Breast epithelium (tissue), 4 donors: ENCODE results near the gene SPINT2. TPM values are rescaled to one million over a fixed set of nuclear protein-coding genes. Genes with fewer than 3 reads are reported as not detected.

Experiments used
- DNase-seq, 2 donors: peaks; one replicate each; pipeline ENCODE4 v3.0.0-alpha.2; 2019; ENCODE audit warnings: low spot score in 2 of 2
- H3K27ac ChIP-seq, 2 donors: fragments of 200-600 bp; sonication (generic) in 1 of 2; one replicate each; pipeline ENCODE4 v1.5.1; 2016 to 2019; ENCODE audit warnings: mild to moderate bottlenecking in 1 of 2
- H3K27me3 ChIP-seq, 2 donors: fragments of 200-600 bp; sonication (generic) in 1 of 2; one replicate each; pipeline versions ENCODE4 v1.5.1 to v1.6.0; 2017 to 2019; ENCODE audit warnings: control low read depth in 1 of 2, mild to moderate bottlenecking in 1 of 2
- H3K36me3 ChIP-seq: fragments of 200-600 bp; one replicate; pipeline ENCODE4 v1.5.1; 2019
- H3K4me1 ChIP-seq, 2 donors: fragments of 200-600 bp; sonication (generic); one replicate each; pipeline ENCODE4 v1.5.1; 2016 to 2019; ENCODE audit warnings: control low read depth in 1 of 2
- H3K4me3 ChIP-seq, 3 donors: fragments of 200-600 bp; sonication (generic); 1 replicate in 2 of 3; 2 replicates in 1 of 3; pipeline ENCODE4 v1.5.1; 2016 to 2019; ENCODE audit warnings: mild to moderate bottlenecking in 3 of 3, moderate library complexity in 2 of 3
- H3K9me3 ChIP-seq, 2 donors: fragments of 200-600 bp; sonication (generic) in 1 of 2; one replicate each; pipeline ENCODE4 v1.5.1; 2016 to 2019; ENCODE audit warnings: control low read depth in 1 of 2
- POLR2A ChIP-seq: fragments of 450-650 bp; IDR thresholded peaks from one replicate; pipeline ENCODE4 v1.6.1; 2016; ENCODE audit warnings: antibody characterized with exemption, mild to moderate bottlenecking, moderate library complexity
- POLR2AphosphoS5 ChIP-seq, 3 donors: sonication (generic); formaldehyde crosslinking; IDR thresholded peaks; one replicate each; pipeline ENCODE4 v1.6.1; 2017; ENCODE audit warnings: antibody characterized with exemption in 3 of 3
- intact Hi-C: fragments of 100-400 bp; cut with DNase I; formaldehyde crosslinking; loops from one replicate; pipeline ENCODE4 v1.15.1; 2023; ENCODE audit warnings: low total_unique reads
- total RNA-seq, 3 donors: library from RNA; depleted of rRNA; stranded (reverse); fragments of >200 nt; gene quantifications; one replicate each; pipeline ENCODE4 v1.1.0, GENCODE V29; 2016
- TF ChIP-seq, protein P1 (sequence below), 3 donors: fragments of 450-650 bp; IDR thresholded peaks; one replicate each; pipeline ENCODE4 v1.5.1; 2016 to 2017; ENCODE audit warnings: antibody characterized with exemption in 3 of 3, mild to moderate bottlenecking in 3 of 3, moderate library complexity in 3 of 3

Gene SPINT2
- total RNA-seq, 3 donors from 2014 or later, result 17.1 to 639 (median 492) TPM

DNA sequence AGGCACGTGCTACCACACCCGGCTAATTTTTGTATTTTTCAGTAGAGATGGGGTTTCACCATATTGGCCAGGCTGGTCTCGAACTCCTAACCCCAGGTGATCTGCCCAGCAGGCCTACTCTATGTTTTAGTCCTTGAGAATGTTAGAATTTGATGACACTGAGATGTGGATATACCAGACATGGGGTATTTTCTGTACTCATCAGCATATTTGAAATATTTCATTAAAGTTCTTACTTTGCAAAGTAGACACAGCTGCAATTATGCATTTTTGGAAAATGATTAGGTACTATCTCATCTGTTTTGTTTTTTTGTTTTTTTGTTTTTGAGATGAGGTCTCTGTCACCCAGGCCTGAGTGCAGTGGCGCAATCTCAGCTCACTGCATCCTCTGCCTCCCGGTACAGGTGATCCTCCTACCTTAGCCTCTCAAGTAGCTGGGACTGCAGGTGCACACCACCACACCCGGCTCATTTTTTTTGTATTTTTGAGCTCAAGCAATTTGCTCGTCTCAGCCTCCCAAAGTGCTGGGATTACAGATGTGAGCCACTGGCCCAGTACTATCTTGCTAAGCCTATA is 12.7 kb downstream of the SPINT2 start:
- DNase-seq, result no peak
- Histone ChIP-seq H3K9me3 (no peaks in the 10 kb centered on the region), H3K4me1 (peaks cover 0 to 19% of the 10 kb centered on the region in 2 donors), H3K4me3 (no peak overlapping the region), H3K27me3 (no peaks in the 10 kb centered on the region), H3K36me3 (no peaks in the 10 kb centered on the region), H3K27ac (peak overlapping the region; percentile 77 to 87)
- intact Hi-C loops, result no loop called here
- TF ChIP-seq POLR2A (no peak), POLR2AphosphoS5 (IDR thresholded peaks at IDR 0.05) (no peak)
- TF ChIP-seq, protein P1, sequence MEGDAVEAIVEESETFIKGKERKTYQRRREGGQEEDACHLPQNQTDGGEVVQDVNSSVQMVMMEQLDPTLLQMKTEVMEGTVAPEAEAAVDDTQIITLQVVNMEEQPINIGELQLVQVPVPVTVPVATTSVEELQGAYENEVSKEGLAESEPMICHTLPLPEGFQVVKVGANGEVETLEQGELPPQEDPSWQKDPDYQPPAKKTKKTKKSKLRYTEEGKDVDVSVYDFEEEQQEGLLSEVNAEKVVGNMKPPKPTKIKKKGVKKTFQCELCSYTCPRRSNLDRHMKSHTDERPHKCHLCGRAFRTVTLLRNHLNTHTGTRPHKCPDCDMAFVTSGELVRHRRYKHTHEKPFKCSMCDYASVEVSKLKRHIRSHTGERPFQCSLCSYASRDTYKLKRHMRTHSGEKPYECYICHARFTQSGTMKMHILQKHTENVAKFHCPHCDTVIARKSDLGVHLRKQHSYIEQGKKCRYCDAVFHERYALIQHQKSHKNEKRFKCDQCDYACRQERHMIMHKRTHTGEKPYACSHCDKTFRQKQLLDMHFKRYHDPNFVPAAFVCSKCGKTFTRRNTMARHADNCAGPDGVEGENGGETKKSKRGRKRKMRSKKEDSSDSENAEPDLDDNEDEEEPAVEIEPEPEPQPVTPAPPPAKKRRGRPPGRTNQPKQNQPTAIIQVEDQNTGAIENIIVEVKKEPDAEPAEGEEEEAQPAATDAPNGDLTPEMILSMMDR (IDR thresholded peaks at IDR 0.05), result no peak

DNA sequence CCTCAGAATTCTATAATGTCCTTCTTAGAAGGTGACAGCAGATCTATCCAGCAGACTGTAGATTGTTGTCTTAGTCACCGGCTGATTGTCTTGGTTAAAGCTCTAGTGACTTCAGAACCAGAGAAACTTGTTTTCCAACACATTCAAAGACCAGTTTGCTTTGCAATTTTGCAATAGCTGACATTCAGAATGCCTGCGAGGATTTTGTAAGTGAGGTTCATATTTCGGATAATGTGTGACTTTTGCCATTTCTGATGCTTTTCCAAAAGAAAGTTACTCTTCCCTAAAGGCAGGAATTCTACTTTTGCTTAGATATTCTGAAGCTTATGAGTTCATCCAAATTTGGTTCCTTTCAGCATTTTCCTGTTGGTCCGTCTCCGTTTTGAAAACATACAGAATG is 13.2 kb downstream of the SPINT2 start:
- intact Hi-C loops, result no loop called here
- TF ChIP-seq, protein P1 (IDR thresholded peaks at IDR 0.05), result no peak
- TF ChIP-seq POLR2A (no peak), POLR2AphosphoS5 (IDR thresholded peaks at IDR 0.05) (peak in 1 of 3 donors; percentile 29)
- no peak for DNase-seq
- Histone ChIP-seq H3K4me1 (peaks cover 0 to 19% of the 10 kb centered on the region in 2 donors), H3K36me3 (no peaks in the 10 kb centered on the region), H3K4me3 (no peak overlapping the region), H3K9me3 (no peaks in the 10 kb centered on the region), H3K27ac (peak overlapping the region; percentile 77 to 87), H3K27me3 (no peaks in the 10 kb centered on the region)

DNA sequence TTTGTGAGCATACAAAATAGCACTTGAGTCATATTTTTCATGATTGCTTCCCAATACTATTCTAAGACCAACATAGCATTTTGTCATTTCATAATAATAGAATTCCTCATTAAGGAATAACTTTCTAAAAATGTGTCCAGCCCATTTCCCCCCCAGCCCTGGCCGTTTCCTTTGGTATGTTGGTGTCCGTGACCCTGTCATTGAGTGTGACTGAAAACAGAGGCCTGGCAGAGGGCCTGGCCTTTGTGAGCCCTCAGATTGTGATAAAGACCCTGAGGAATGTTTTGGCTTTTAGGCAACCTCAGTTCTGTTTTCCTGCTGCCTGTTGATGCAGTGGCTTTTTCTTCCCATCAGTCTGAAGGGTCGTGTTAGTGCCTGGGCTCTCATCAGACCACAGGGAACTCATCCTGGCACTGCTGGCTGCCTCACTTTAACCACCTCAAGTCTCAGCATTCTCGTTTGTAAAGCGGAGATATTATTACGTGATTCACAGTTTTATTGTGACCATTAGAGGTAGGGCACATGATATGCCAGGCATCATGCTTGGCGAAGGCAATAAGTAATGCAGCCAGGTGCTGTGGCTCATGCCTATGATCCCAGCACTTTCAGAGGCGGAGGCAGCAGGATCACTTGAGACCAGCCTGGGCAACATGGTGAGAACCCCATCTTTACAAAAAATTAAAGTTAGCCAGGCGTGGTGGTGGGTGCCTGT is 13.8 kb downstream of the SPINT2 start:
- intact Hi-C loops, result no loop called here
- Histone ChIP-seq H3K4me1 (peaks cover 0 to 19% of the 10 kb centered on the region in 2 donors), H3K27ac (peak overlapping the region; percentile 77 to 87)

DNA sequence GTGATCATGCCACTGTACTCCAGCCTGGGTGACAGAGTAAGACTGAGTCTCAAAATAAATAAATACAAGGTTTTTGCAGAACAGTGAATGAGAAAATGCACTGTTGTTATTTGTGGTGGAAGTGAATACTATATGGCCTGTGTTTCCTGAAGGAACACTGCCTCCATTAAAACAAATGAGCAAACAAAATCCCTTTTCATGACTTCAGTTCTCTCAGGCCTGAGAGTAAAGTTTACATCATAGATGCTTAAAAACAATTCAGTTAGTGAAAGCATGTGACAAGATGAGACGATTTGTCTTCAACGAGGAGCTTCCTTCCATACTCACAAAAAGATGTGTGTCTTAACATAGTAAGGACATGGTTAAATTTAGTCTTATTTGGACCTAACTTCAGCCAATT is 14.4 kb downstream of the SPINT2 start:
- H3K27ac ChIP-seq, result peak overlapping the region; percentile 77 to 87
- no peaks in the 10 kb centered on the region for H3K27me3 ChIP-seq
- H3K4me3 ChIP-seq, result no peak overlapping the region
- H3K9me3 ChIP-seq, result no peaks in the 10 kb centered on the region
- H3K36me3 ChIP-seq, result no peaks in the 10 kb centered on the region
- H3K4me1 ChIP-seq, result peaks cover 0 to 19% of the 10 kb centered on the region in 2 donors
- intact Hi-C loops, result no loop called here
- DNase-seq, result no peak
- TF ChIP-seq POLR2AphosphoS5 (IDR thresholded peaks at IDR 0.05), result no peak
- TF ChIP-seq, protein P1 (IDR thresholded peaks at IDR 0.05), result no peak

More for the DNA sequence above, 13.8 kb downstream of the SPINT2 start:
- peak in 1 of 2 donors; percentile 46 for DNase-seq
- H3K27me3 ChIP-seq, result no peaks in the 10 kb centered on the region
- peak overlapping the region in 1 of 3 donors; percentile 17 for H3K4me3 ChIP-seq
- H3K36me3 ChIP-seq, result no peaks in the 10 kb centered on the region
- no peaks in the 10 kb centered on the region for H3K9me3 ChIP-seq
- no peak for TF ChIP-seq POLR2A

DNA sequence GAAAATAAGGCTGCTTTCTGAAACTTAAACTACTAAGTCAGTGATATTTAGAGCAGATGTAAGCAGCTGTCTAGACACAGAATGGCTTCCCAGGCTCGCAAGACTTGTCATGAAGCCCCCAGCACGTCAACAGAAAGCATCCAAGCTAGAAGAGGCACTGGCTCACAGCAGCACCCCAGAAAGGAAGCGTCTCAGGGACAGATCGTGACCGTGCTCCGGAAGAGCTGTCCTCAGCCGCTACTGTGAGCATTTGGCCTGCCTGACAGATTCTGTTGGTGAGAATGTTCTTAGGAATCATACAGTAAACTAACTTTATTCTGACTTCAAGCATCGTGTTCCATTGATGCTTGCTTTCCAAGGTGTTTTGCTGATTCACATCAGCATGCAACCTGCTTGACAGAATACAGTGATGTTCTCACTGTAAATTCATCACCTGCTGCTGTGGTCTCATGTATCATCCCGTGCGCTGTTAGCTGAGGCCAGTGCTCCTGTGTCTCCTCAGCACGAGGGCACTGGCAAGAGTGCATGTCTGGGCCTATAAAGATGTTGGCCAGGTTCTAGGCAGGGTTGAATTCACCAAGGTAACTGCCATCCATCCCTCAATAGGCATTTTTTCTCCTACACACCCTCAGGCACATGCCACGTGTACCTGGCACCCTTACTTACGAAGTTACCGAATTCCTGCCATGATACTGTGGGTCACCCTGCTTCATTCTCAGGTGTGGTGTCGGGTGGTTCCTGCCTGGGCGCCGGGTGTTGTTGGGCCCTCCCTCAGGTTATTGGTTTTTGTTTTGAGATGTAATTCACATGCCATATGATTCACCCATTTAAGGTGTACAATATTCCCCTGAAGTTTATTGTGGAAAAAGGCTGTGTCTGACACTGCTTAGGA is 15.9 kb downstream of the SPINT2 start:
- TF ChIP-seq, protein P1 (IDR thresholded peaks at IDR 0.05), result no peak
- TF ChIP-seq POLR2AphosphoS5 (IDR thresholded peaks at IDR 0.05), result no peak
- no peak for TF ChIP-seq POLR2A
- DNase-seq, result no peak
- Histone ChIP-seq H3K9me3 (no peaks in the 10 kb centered on the region), H3K27ac (peak overlapping the region; percentile 60 to 74), H3K36me3 (no peaks in the 10 kb centered on the region), H3K4me1 (peaks cover 0 to 19% of the 10 kb centered on the region in 2 donors), H3K27me3 (no peaks in the 10 kb centered on the region), H3K4me3 (no peak overlapping the region)
- intact Hi-C loops, result no loop called here
